Mammary epithelial cell (primary cell): ENCODE measurements around the gene CAMK2D.

Source experiments
- CTCF ChIP-seq, 2 donors: IDR thresholded peaks in 1 of 2; conservative IDR thresholded peaks in 1 of 2; 2 replicates each; pipeline ENCODE4 v1.5.1; 2011 to 2012; ENCODE audit warnings: inconsistent platforms in 2 of 2, low read length in 2 of 2, mild to moderate bottlenecking in 2 of 2, control low read depth in 1 of 2, low read depth in 1 of 2; ENCODE audit not compliant: insufficient read depth in 1 of 2; ENCODE audit errors: extremely low read depth in 1 of 2
- EZH2 ChIP-seq: IDR thresholded peaks from 2 replicates; pipeline ENCODE4 v1.6.1; 2012; ENCODE audit warnings: low read length, inconsistent platforms, borderline replicate concordance

- no peak for TF ChIP-seq EZH2
- peak; percentile 17 to 44 for TF ChIP-seq CTCF (conservative IDR thresholded peaks at IDR 0.05 in 1 of 2, IDR thresholded peaks at IDR 0.05 in 1 of 2; ENCODE audit: extremely low read depth in 1 of 2, insufficient read depth in 1 of 2, low read depth in 1 of 2, low read length in 2 of 2)
These were observed 350.0 kb downstream of the CAMK2D start for GRCh38 chr4:113411496-113411938.
